Measurements from ENCODE around the gene RUNX2.
A peak's percentile ranks its signal among the peaks of the same experiment; 100 is the strongest.

RUNX2 gene

GRCh38 chr6:45415788-45416518, 87.8 kb downstream of the RUNX2 start:
- no peak for DNase-seq

GRCh38 chr6:45416700-45417099, 88.6 kb downstream of the RUNX2 start:
- no peak for DNase-seq

- no peak for DNase-seq
Observed at GRCh38 chr6:45417436-45417835, 89.3 kb downstream of the RUNX2 start.

- peak; percentile 68 to 78 for DNase-seq
Observed at GRCh38 chr6:45419571-45420082, 91.5 kb downstream of the RUNX2 start.

- peak; percentile 44 to 47 for DNase-seq
Observed at GRCh38 chr6:45420083-45420908, 92.2 kb downstream of the RUNX2 start.

- peak in 1 of 2 experiments; percentile 64 for DNase-seq
Observed at GRCh38 chr6:45420909-45421708, 93.0 kb downstream of the RUNX2 start.

- peak; percentile 71 to 72 for DNase-seq
Observed at GRCh38 chr6:45421709-45422502, 93.8 kb downstream of the RUNX2 start.

- peak in 1 of 2 experiments; percentile 72 for DNase-seq
Observed at GRCh38 chr6:45422503-45423110, 94.5 kb downstream of the RUNX2 start.

GRCh38 chr6:45423111-45423823, 95.1 kb downstream of the RUNX2 start:
- peak in 1 of 2 experiments; percentile 32 for DNase-seq

- peak; percentile 25 to 26 for DNase-seq
Observed at GRCh38 chr6:45423824-45424450, 95.8 kb downstream of the RUNX2 start.

GRCh38 chr6:45424451-45424861, 96.3 kb downstream of the RUNX2 start:
- peak; percentile 36 to 39 for DNase-seq

- peak; percentile 31 to 32 for DNase-seq
Observed at GRCh38 chr6:45426251-45426650, 98.1 kb downstream of the RUNX2 start.

- DNase-seq = peak; percentile 33 to 49
Observed at GRCh38 chr6:45427726-45428125, 99.6 kb downstream of the RUNX2 start.

GRCh38 chr6:45428727-45429126, 100.6 kb downstream of the RUNX2 start:
- DNase-seq = no peak

- peak in 1 of 2 experiments; percentile 7 for DNase-seq
Observed at GRCh38 chr6:45430590-45431202, 102.6 kb downstream of the RUNX2 start.

GRCh38 chr6:45431317-45432065, 103.4 kb downstream of the RUNX2 start:
- no peak for DNase-seq

- DNase-seq = peak in 1 of 2 experiments; percentile 7
Observed at GRCh38 chr6:45432977-45433376, 104.8 kb downstream of the RUNX2 start.

- DNase-seq = peak in 1 of 2 experiments; percentile 27
Observed at GRCh38 chr6:45433533-45434380, 105.6 kb downstream of the RUNX2 start.

Measured in Kasumi-1 (cell line).